Right hindlimb (tissue), 1 donor: ENCODE measurements around the gene MISP.

Experiments
- DNase-seq: peaks from one replicate; pipeline ENCODE4 v3.0.0-alpha.2; 2018

The MISP gene

DNA sequence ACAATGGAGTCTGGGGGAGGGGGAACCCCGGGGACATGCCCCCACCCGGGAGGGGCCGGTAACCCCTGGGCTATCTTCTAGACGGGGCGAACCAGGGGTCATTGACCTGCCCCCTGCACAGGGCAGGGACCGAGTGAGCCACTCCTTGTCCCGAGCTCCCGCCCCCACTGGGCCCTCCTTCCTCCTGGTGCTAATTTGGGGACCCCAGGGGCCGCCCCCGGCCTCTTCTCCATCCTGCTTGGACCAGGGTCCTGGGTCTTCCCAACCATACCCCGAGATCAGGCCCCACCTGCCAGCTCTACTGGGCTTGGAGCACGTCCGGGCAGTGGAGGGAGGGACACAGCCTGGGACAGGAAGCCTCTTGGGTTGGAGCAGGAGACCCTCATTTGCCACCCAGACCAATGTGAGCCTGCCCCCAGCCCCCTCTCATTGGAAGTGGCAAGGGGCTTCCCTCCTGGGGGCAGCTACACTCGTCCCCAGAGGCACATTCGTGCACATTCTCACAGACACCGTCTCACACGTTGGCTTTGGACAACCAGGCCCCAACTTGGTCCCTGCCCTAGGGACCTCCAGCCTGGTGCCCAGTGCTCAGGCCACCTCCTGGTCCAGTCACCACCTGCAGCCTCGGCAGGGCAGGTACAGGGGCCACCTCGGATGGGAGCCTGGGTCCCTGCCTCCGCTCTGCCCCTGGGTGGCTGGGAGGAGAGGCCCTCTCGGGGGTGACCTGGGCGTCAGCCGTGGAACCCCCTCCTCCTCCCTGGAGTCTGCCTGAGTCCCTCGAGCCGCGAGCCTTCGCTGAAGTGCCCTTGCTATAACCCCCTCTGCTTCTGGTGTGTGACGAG is 3.3 kb upstream of the MISP start:
- DNase-seq: no peak

- DNase-seq: no peak
Observed at GRCh38 chr19:748274-748598, 2.7 kb upstream of the MISP start.

DNA sequence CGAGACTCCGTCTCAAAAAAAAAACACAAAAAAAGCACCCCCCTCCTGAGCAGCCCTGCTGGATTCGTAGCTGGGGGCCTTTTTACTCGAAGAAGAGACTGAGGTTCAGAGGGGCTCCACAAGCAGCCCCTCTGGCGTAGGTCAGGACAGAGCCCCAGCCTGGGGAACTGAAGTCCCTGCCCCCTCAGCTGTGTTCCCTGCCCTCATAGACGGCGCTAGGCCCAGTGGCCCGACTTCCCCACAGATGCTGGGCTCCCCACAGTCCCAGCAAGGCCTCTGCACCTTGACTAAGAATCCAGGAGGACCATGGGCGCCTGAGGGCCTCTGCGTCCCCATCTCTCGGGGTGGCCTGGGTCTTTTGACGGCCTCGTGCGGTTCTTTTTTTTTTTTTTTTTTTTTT is 1.1 kb upstream of the MISP start:
- DNase-seq: no peak

DNA sequence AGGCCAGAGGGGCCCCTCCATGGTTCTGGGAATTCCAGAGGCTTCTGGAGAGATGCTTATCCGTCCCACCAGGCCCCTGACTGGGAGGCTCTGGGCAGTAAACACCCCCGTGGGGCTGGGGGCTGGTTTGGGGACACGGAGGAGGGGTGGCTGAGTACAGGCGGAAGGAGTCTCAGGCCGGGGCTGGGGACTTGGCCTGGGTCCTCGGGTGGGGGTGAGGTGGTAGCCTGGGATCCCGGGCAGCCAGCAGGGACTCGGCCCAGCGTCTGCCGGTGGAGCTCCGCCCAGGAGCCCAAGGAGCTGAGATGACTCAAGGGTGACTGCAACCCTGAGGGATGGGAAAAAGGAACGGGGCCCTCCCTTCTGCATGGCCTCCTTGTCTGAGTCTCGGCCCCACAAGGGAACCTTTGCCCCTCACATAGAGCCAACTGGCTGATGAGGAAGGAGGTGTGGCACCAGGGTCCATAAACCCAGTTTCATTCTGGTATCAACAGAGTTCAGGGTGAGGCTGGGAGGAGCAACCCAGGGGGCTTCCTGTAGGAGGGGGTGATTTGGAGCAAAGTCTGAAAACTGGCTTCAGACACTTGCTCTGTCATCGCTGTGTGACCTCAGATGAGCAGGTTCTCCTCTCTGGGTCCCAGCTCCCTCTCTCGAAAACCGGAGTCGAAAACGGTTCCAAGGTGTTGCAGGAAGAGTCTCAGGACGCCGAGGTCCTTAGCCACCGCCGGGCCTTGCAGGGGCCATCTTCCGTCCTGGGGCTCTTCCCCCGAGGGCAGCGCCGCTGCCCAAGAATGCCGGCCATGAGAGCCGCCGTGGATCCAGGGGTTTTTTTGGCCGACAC is 809 bp downstream of the MISP start:
- no peak for DNase-seq

DNA sequence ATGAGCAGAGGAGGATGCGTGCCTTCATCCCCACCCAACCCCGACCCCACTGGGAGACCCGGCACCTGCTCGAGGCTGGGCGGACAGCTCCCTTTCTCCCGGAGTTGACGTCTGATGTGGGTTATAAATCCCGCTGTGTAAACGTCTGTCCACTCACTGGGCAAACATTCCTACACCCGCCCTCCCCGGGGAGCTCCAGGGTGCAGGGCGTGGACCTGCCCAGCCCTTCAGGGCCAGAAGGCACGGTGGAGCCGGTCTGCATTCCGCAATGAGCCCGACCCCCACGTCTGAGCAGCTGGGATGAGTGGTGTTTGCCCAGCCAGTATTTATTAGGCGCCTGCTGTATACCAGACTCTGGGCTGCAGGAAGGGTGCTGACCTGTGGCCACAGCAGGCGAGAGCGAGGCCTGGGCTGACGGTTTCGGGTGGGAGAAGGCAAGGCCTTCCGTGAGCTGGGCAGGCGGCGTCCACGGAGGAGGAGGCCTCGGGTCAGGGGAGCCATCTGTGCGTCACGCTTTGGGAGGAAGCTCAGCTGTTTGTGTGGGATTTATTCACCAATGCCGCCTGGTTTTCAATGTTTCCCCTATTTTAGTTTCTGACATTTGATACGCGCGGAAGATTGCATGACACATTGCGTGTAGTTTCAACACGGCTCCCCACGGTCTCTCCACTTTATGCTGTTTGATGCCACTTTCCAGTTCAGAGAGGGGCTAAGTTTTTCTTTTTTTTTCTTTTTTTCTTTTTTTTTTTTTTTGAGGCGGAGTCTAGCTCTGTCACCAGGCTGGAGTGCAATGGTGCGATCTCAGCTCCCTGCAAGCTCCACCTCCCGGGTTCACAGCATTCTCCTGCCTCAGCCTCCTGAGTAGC is 2.0 kb downstream of the MISP start:
- DNase-seq: peak; percentile 77

GRCh38 chr19:754530-754929 is 3.6 kb downstream of the MISP start:
- DNase-seq: no peak

DNA sequence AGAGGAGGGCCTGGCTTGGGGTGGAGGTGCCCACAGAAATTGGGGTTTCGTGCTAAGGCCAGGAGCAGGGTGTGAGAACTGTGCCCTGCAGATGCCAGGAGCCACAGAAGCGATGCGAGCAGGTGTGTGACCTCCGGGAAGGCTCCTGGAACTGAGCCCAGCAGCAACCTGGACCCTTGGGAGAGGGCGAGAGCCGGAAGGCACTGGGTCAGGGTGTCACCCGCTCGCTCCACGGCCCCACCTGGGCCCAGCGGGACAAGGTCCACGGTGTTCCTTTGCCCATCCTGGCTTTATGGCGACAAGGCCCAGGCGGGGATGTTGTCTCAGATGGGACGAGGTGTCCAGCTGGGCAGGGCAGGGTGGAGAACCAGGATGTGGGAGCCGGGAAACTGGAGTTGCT is 4.2 kb downstream of the MISP start:
- no peak for DNase-seq

- no peak for DNase-seq
Observed at GRCh38 chr19:756236-756635, 5.3 kb downstream of the MISP start.

DNA sequence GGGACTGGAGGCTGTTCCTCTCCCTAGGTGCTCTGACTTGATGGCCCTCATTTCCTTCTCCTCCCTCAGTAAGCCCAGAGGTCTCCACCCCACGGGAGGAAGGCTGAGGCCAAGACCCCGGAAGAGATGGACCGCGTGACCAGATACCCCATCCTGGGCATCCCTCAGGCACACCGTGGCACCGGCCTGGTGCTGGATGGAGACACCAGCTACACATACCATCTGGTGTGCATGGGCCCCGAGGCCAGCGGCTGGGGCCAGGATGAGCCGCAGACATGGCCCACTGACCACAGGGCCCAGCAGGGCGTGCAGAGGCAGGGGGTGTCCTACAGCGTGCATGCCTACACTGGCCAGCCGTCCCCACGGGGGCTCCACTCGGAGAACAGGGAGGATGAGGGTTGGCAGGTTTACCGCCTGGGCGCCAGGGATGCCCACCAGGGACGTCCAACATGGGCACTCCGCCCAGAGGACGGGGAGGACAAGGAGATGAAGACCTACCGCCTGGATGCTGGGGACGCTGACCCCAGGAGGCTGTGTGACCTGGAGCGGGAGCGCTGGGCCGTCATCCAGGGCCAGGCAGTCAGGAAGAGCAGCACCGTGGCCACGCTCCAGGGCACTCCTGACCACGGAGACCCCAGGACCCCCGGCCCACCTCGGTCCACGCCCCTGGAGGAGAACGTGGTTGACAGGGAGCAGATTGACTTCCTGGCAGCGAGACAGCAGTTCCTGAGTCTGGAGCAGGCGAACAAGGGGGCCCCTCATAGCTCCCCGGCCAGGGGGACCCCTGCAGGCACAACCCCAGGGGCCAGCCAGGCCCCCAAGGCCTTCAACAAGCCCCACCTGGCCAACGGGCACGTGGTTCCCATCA is 6.1 kb downstream of the MISP start:
- no peak for DNase-seq

GRCh38 chr19:757811-758668 is 7.1 kb downstream of the MISP start:
- DNase-seq: no peak

GRCh38 chr19:763181-763580 is 12.3 kb downstream of the MISP start:
- no peak for DNase-seq

- no peak for DNase-seq
Observed at GRCh38 chr19:763869-764268, 13.0 kb downstream of the MISP start.

GRCh38 chr19:764301-764700 is 13.4 kb downstream of the MISP start:
- DNase-seq: no peak

GRCh38 chr19:765179-765738 is 14.3 kb downstream of the MISP start:
- no peak for DNase-seq

GRCh38 chr19:768424-768823 is 17.5 kb downstream of the MISP start:
- peak; percentile 67 for DNase-seq

- DNase-seq: no peak
Observed at GRCh38 chr19:769616-770015, 18.7 kb downstream of the MISP start.

DNA sequence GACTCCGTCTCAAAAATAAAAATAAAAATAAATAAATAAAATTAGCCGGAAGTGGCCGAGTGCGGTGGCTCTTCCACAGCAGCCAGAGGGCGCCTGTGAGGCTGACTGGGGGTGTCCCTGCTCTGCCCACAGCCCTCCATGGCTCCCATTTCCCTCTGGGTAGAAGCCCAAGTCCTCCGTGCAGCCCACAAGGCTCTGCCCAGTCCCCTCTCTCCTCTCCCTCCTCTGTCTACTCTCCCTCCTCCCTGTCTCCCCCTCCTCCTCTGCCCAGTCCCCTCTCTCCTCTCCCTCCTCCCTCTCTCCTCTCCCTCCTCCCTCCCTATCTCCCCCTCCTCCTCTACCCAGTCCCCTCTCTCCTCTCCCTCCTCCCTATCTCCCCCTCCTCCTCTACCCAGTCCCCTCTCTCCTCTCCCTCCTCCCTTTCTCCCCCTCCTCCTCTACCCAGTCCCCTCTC is 20.4 kb downstream of the MISP start:
- no peak for DNase-seq

DNA sequence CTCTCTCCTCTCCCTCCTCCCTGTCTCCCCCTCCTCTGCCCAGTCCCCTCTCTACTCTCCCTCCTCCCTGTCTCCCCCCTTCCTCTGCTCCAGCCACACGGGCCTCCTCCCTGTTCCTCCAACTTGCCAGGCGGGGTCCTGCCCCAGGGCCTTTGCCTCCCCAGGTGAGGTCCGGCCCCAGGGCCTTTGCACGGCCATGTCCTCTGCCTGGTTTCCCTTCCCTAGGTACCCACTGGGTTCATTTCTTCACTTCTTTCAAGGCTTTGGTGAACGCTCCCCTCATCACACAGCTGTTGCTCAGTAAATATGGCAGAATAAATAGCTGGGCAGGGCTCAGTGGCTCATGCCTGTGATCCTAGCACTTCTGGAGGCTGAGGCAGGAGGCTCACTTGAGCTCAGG is 21.2 kb downstream of the MISP start:
- DNase-seq: no peak

- DNase-seq: no peak
Observed at GRCh38 chr19:772730-773436, 22.0 kb downstream of the MISP start.

GRCh38 chr19:776549-776948 is 25.6 kb downstream of the MISP start:
- no peak for DNase-seq
